A549 (cell line): ENCODE results near the gene MYH9. TPM values are rescaled to one million over a fixed set of nuclear protein-coding genes. Genes with fewer than 3 reads are reported as not detected.

Experiments
- ATAC-seq, 2 experiments: fragments of 200-7000 bp in 1 of 2; fragments of >200 bp in 1 of 2; cut with Nextera tagmentation in 1 of 2; cut with Tn5 transposase in 1 of 2; 3 replicates each; pipeline versions ENCODE4 v1.8.0 to v1.9.1; 2018 to 2020; ENCODE audit warnings: mild to moderate bottlenecking in 1 of 2, moderate library complexity in 1 of 2
- CTCF ChIA-PET: fragments of 300-600 bp; sonication (Branson Sonifier 250); formaldehyde crosslinking; extraction: SDS; loops from one replicate; lab custom pipeline; 2021; ENCODE audit warnings: antibody characterized with exemption, inconsistent platforms; lab: Yijun Ruan, JAX
- POLR2A ChIA-PET: fragments of 350-600 bp; formaldehyde crosslinking; extraction: SDS; loops from one replicate; lab custom pipeline; 2021; ENCODE audit warnings: antibody characterized with exemption, inconsistent platforms; lab: Yijun Ruan, JAX
- DNase-seq, 2 experiments: peaks; one replicate each; pipeline versions ENCODE4 v3.0.0 to v3.0.0-alpha.2; 2011 to 2016; ENCODE audit warnings: low read depth in 1 of 2, low spot score in 1 of 2
- FAIRE-seq: peaks from 2 replicates; lab custom pipeline; 2011; peaks lifted over from hg19 to GRCh38; lab: Jason Lieb, UNC
- H3K27ac ChIP-seq, 2 experiments: fragments of >200 bp; sonication (Bioruptor Twin); formaldehyde crosslinking; 3 replicates each; pipeline ENCODE4 v1.5.1; 2016 to 2017
- H3K4me1 ChIP-seq: fragments of >200 bp; sonication (Bioruptor Twin); formaldehyde crosslinking; 3 replicates; pipeline ENCODE4 v1.6.1; 2016
- H3K4me2 ChIP-seq: fragments of >200 bp; sonication (Bioruptor Twin); formaldehyde crosslinking; 3 replicates; pipeline ENCODE4 v1.6.1; 2016
- H3K4me3 ChIP-seq: fragments of >200 bp; sonication (Bioruptor Twin); formaldehyde crosslinking; 3 replicates; pipeline ENCODE4 v1.5.1; 2016
- H3K9me3 ChIP-seq: fragments of >200 bp; sonication (Bioruptor Twin); formaldehyde crosslinking; 3 replicates; pipeline ENCODE4 v1.6.1; 2016
- CEBPB ChIP-seq, 2 experiments: fragments of >200 bp in 1 of 2; sonication (Bioruptor Twin) in 1 of 2; formaldehyde crosslinking in 1 of 2; IDR thresholded peaks; 2 replicates each; pipeline ENCODE4 v1.6.1; 2012 to 2016
- EHF ChIP-seq: fragments of 250-450 bp; sonication (Bioruptor Pico); IDR thresholded peaks from 2 replicates; pipeline ENCODE4 v1.5.0; 2020; ENCODE audit warnings: mild to moderate bottlenecking
- EHMT2 ChIP-seq: fragments of 200-600 bp; sonication (generic); IDR thresholded peaks from 2 replicates; pipeline ENCODE4 v1.6.1; 2016; ENCODE audit warnings: antibody characterized with exemption, low read depth, mild to moderate bottlenecking, moderate library complexity
- FOSL2 ChIP-seq, 2 experiments: fragments of 450-650 bp in 1 of 2; fragments of >200 bp in 1 of 2; sonication (Bioruptor Twin) in 1 of 2; formaldehyde crosslinking; IDR thresholded peaks; 2 replicates each; pipeline versions ENCODE4 v1.5.0 to v1.6.1; 2016 to 2020; ENCODE audit warnings: mild to moderate bottlenecking in 1 of 2, moderate library complexity in 1 of 2
- GATA3 ChIP-seq: IDR thresholded peaks from 2 replicates; pipeline ENCODE4 v1.6.1; 2012; ENCODE audit warnings: borderline replicate concordance
- HDAC2 ChIP-seq: fragments of 200-600 bp; sonication (generic); IDR thresholded peaks from 2 replicates; pipeline ENCODE4 v1.6.1; 2016
- HOXA7 ChIP-seq: fragments of 250-450 bp; sonication (Bioruptor Pico); IDR thresholded peaks from 2 replicates; pipeline ENCODE4 v1.5.0; 2020; ENCODE audit warnings: mild to moderate bottlenecking, moderate library complexity
- JUN ChIP-seq, 2 experiments: fragments of >200 bp; sonication (Bioruptor Twin); formaldehyde crosslinking; IDR thresholded peaks; 2 replicates in 1 of 2; 3 replicates in 1 of 2; pipeline ENCODE4 v1.6.1; 2016 to 2017
- MAFK ChIP-seq: fragments of 450-650 bp; IDR thresholded peaks from 2 replicates; pipeline ENCODE4 v1.6.1; 2014; ENCODE audit not compliant: partially characterized antibody
- MAZ ChIP-seq: fragments of 150-350 bp; IDR thresholded peaks from 2 replicates; pipeline ENCODE4 v1.6.1; 2014; ENCODE audit warnings: antibody characterized with exemption, low read depth, low read length, borderline replicate concordance
- MYC ChIP-seq: IDR thresholded peaks from 2 replicates; pipeline ENCODE4 v1.6.1; 2012; ENCODE audit warnings: mild to moderate bottlenecking, inconsistent platforms, low read length, improper control_type of control experiment, borderline replicate concordance
- NFE2L2 ChIP-seq: fragments of 150-350 bp; conservative IDR thresholded peaks from 2 replicates; pipeline ENCODE4 v1.6.1; 2014; ENCODE audit warnings: low read length
- NPAS2 ChIP-seq: fragments of 250-450 bp; sonication (Bioruptor Pico); IDR thresholded peaks from 2 replicates; pipeline ENCODE4 v1.8.0; 2022; ENCODE audit warnings: mild to moderate bottlenecking, moderate library complexity, borderline replicate concordance
- NR3C1 ChIP-seq: fragments of >200 bp; sonication (Bioruptor Twin); formaldehyde crosslinking; IDR thresholded peaks from 3 replicates; pipeline ENCODE4 v1.6.1; 2017
- POLR2A ChIP-seq: IDR thresholded peaks from 2 replicates; pipeline ENCODE4 v1.6.1; 2012; ENCODE audit warnings: mild to moderate bottlenecking, low read length
- RAD21 ChIP-seq, 2 experiments: fragments of >200 bp in 1 of 2; sonication (Bioruptor Twin) in 1 of 2; formaldehyde crosslinking in 1 of 2; IDR thresholded peaks in 1 of 2; conservative IDR thresholded peaks in 1 of 2; 2 replicates in 1 of 2; 3 replicates in 1 of 2; pipeline ENCODE4 v1.6.1; 2012 to 2018; ENCODE audit warnings: inconsistent platforms in 1 of 2
- RARB ChIP-seq: fragments of 250-450 bp; sonication (Bioruptor Pico); IDR thresholded peaks from 2 replicates; pipeline ENCODE4 v1.8.0; 2021; ENCODE audit warnings: mild to moderate bottlenecking, moderate library complexity
- RNF2 ChIP-seq: fragments of 200-600 bp; sonication (generic); IDR thresholded peaks from 2 replicates; pipeline ENCODE4 v1.6.1; 2016; ENCODE audit warnings: low read depth, mild to moderate bottlenecking, antibody characterized with exemption, moderate library complexity, borderline replicate concordance
- SREBF2 ChIP-seq: fragments of 450-650 bp; IDR thresholded peaks from 2 replicates; pipeline ENCODE4 v1.6.1; 2014; ENCODE audit warnings: mild to moderate bottlenecking, moderate library complexity
- TP53 ChIP-seq: fragments of 250-450 bp; sonication (Bioruptor Pico); IDR thresholded peaks from 2 replicates; pipeline ENCODE4 v1.5.0; 2021; ENCODE audit warnings: mild to moderate bottlenecking, moderate library complexity
- ZC3H11A ChIP-seq: fragments of 450-650 bp; IDR thresholded peaks from 2 replicates; pipeline ENCODE4 v1.6.1; 2014; ENCODE audit warnings: antibody characterized with exemption, mild to moderate bottlenecking
- ZNF302 ChIP-seq: fragments of 250-450 bp; sonication (Bioruptor Pico); IDR thresholded peaks from 2 replicates; pipeline ENCODE4 v1.9.0; 2021; ENCODE audit warnings: inconsistent platforms, mild to moderate bottlenecking, moderate library complexity
- WGBS: methylation state at CpG from one replicate; pipeline ENCODE4 v1.1.6; 2017; ENCODE audit errors: missing lambda C conversion rate; 5-methylcytosine and 5-hydroxymethylcytosine counted together
- polyA plus RNA-seq, 4 experiments: library from polyadenylated mRNA; depleted of rRNA in 3 of 4; stranded (reverse); fragments of >200 nt; fragmentation: RNase III in 1 of 4; extraction: RNeasy Plus Mini Kit Qiagen cat#74134 plus additional on column Dnase treatment in 1 of 4; gene quantifications; 2 replicates in 3 of 4; 3 replicates in 1 of 4; pipeline ENCODE4 v1.2.3, GENCODE V29; 2011 to 2017
- TF ChIP-seq, protein P1 (sequence below): fragments of 150-350 bp; IDR thresholded peaks from 2 replicates; pipeline ENCODE4 v1.6.1; 2014; ENCODE audit warnings: low read depth, mild to moderate bottlenecking, low read length
- TF ChIP-seq, protein P2 (sequence below): fragments of 450-650 bp; IDR thresholded peaks from 2 replicates; pipeline ENCODE4 v1.6.1; 2014; ENCODE audit warnings: antibody characterized with exemption
- TF ChIP-seq, protein P3 (sequence below): fragments of >200 bp; sonication (Bioruptor Twin); formaldehyde crosslinking; IDR thresholded peaks from 3 replicates; pipeline ENCODE4 v1.6.1; 2016
- TF ChIP-seq, protein P4 (sequence below): IDR thresholded peaks from 2 replicates; pipeline ENCODE4 v1.6.1; 2012
- TF ChIP-seq, protein P5 (sequence below): IDR thresholded peaks from 2 replicates; pipeline ENCODE4 v1.6.1; 2012

The MYH9 gene
- polyA plus RNA-seq, 2 of the 4 experiments (the other 2 are of a cell fraction): 92.1 to 158 TPM

DNA sequence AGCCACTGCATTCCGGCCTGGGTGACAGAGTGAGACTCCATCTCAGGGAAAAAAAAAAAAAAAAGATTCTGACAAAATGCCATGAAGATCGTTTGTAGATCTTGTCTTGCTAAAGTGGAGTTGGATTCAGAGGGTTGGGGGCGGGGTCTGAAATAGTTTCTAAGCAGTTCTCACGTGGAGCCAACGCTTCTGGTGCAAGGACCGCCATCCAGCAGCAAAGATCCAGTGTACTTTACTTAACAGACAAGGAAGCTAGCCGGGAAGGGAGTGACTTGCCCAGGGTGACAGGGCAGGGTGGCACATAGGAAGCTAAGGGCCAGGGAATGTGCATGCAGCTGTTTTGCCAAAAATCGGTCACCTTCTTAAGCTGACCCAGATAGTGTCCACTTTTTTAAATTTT is 107.4 kb downstream of the MYH9 start:
- Histone ChIP-seq H3K27ac (no peak overlapping the region), H3K4me3 (no peak overlapping the region), H3K4me1 (0 out of 3 replicates have a peak, but pooled peaks cover 2% of the 10 kb centered on the region), H3K4me2 (no peak overlapping the region), H3K9me3 (no peaks in the 10 kb centered on the region)
- CTCF ChIA-PET: interaction anchor here (0.7 to 1.5 kb wide), 4 partner anchors 41 to 190 kb away, joined by 3 to 4 read pairs (median 4); partner anchors contain the start of gene APOL2
- no peak for DNase-seq
- no peak for TF ChIP-seq ZC3H11A
- TF ChIP-seq, protein P1, sequence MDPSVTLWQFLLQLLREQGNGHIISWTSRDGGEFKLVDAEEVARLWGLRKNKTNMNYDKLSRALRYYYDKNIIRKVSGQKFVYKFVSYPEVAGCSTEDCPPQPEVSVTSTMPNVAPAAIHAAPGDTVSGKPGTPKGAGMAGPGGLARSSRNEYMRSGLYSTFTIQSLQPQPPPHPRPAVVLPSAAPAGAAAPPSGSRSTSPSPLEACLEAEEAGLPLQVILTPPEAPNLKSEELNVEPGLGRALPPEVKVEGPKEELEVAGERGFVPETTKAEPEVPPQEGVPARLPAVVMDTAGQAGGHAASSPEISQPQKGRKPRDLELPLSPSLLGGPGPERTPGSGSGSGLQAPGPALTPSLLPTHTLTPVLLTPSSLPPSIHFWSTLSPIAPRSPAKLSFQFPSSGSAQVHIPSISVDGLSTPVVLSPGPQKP: no peak
- TF ChIP-seq, protein P2, sequence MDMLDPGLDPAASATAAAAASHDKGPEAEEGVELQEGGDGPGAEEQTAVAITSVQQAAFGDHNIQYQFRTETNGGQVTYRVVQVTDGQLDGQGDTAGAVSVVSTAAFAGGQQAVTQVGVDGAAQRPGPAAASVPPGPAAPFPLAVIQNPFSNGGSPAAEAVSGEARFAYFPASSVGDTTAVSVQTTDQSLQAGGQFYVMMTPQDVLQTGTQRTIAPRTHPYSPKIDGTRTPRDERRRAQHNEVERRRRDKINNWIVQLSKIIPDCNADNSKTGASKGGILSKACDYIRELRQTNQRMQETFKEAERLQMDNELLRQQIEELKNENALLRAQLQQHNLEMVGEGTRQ: no peak
- TF ChIP-seq EHF: no peak
- TF ChIP-seq NFE2L2: no peak
- no peak for TF ChIP-seq MYC
- TF ChIP-seq, protein P3, sequence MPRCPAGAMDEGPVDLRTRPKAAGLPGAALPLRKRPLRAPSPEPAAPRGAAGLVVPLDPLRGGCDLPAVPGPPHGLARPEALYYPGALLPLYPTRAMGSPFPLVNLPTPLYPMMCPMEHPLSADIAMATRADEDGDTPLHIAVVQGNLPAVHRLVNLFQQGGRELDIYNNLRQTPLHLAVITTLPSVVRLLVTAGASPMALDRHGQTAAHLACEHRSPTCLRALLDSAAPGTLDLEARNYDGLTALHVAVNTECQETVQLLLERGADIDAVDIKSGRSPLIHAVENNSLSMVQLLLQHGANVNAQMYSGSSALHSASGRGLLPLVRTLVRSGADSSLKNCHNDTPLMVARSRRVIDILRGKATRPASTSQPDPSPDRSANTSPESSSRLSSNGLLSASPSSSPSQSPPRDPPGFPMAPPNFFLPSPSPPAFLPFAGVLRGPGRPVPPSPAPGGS: no peak
- no peak for TF ChIP-seq RNF2
- TF ChIP-seq CEBPB (IDR thresholded peaks at IDR 0.05): no peak
- TF ChIP-seq ZNF302 (CRISPR knock-in tag): no peak
- TF ChIP-seq MAFK: no peak
- no peak for TF ChIP-seq NPAS2 (CRISPR knock-in tag)
- TF ChIP-seq, protein P4, sequence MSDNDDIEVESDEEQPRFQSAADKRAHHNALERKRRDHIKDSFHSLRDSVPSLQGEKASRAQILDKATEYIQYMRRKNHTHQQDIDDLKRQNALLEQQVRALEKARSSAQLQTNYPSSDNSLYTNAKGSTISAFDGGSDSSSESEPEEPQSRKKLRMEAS: no peak
- no peak for TF ChIP-seq POLR2A
- TF ChIP-seq RARB (CRISPR knock-in tag): no peak
- TF ChIP-seq, protein P5, sequence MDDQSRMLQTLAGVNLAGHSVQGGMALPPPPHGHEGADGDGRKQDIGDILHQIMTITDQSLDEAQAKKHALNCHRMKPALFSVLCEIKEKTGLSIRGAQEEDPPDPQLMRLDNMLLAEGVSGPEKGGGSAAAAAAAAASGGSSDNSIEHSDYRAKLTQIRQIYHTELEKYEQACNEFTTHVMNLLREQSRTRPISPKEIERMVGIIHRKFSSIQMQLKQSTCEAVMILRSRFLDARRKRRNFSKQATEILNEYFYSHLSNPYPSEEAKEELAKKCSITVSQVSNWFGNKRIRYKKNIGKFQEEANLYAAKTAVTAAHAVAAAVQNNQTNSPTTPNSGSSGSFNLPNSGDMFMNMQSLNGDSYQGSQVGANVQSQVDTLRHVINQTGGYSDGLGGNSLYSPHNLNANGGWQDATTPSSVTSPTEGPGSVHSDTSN: no peak
- no peak for TF ChIP-seq NR3C1
- no peak for TF ChIP-seq HDAC2
- FAIRE-seq: no peak
- 82% methylated on average over 8 of the region's 8 CpGs for WGBS
- no peak for ATAC-seq
- POLR2A ChIA-PET: interaction anchor here (0.7 kb wide), 1 partner anchor 62 kb away, joined by 3 read pairs; no protein-coding TSS in a partner anchor

DNA sequence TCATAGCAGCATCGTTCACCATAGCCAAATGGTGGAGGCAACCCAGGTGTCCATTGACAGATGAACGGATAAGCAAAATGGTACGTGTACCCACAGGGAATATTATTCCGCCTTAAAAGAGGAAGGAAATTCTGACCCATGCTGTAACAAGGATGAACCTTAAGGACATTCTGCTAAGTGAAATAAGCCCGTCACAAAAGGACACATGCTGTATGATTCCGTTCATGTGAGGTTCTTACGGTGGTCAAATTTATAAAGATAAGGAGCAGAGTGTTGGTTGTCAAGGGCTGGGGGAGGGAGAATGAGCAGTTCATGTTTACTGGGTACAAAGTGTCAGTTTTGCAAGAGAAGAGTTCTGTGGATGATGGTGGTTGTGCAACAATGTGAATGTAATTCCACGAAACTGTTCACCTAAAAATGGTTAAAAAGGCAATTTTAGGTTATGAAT is 108.5 kb downstream of the MYH9 start:
- H3K4me1 ChIP-seq: 0 out of 3 replicates have a peak, but pooled peaks cover 2% of the 10 kb centered on the region
- H3K27ac ChIP-seq: no peak overlapping the region
- ATAC-seq: no peak
- TF ChIP-seq MAZ (no peak), FOSL2 (IDR thresholded peaks at IDR 0.05) (no peak), FOSL2 (CRISPR knock-in tag; IDR thresholded peaks at IDR 0.05) (no peak), GATA3 (no peak), SREBF2 (no peak), NR3C1 (no peak), JUN (IDR thresholded peaks at IDR 0.05) (no peak), HOXA7 (CRISPR knock-in tag) (no peak), POLR2A (no peak), RAD21 (conservative IDR thresholded peaks at IDR 0.05 in 1 of 2, IDR thresholded peaks at IDR 0.05 in 1 of 2) (no peak), EHMT2 (no peak), TP53 (no peak)
- CTCF ChIA-PET: interaction anchor here (1.0 to 3.7 kb wide), 3 partner anchors 20 to 84 kb away, joined by 3 to 14 read pairs (median 3); no protein-coding TSS in a partner anchor
- no peak for DNase-seq
- H3K4me2 ChIP-seq: no peak overlapping the region
- 91% methylated on average over 8 of the region's 8 CpGs for WGBS
- H3K9me3 ChIP-seq: no peaks in the 10 kb centered on the region
- FAIRE-seq: no peak
- H3K4me3 ChIP-seq: no peak overlapping the region
- POLR2A ChIA-PET: interaction anchor here (0.7 kb wide), 1 partner anchor 80 kb away, joined by 4 read pairs; no protein-coding TSS in a partner anchor
